Measurements from ENCODE around the gene LRCH2.
"Not testable (repeated sequence)": the region's sequence is repeated elsewhere in the genome, so short reads cannot be mapped to it uniquely, and the experiment has no call there.

Gene LRCH2

GRCh38 chrX:115214151-115214550, 19.7 kb downstream of the LRCH2 start:
- no peak for DNase-seq (ENCODE audit: low read depth, low spot score)

- DNase-seq (ENCODE audit: low read depth, low spot score) = not testable (repeated sequence)
These were observed 24.3 kb downstream of the LRCH2 start for GRCh38 chrX:115209547-115209946.

GRCh38 chrX:115204040-115204439, 29.9 kb downstream of the LRCH2 start:
- DNase-seq (ENCODE audit: low read depth, low spot score) = no peak

- DNase-seq (ENCODE audit: low read depth, low spot score) = no peak
These were observed 41.6 kb downstream of the LRCH2 start for GRCh38 chrX:115192244-115192700.

- DNase-seq (ENCODE audit: low read depth, low spot score) = no peak
These were observed 42.2 kb downstream of the LRCH2 start for GRCh38 chrX:115191490-115192243.

GRCh38 chrX:115190636-115191489, 43.0 kb downstream of the LRCH2 start:
- no peak for DNase-seq (ENCODE audit: low read depth, low spot score)

GRCh38 chrX:115189646-115190635, 44.0 kb downstream of the LRCH2 start:
- no peak for DNase-seq (ENCODE audit: low read depth, low spot score)

- no peak for DNase-seq (ENCODE audit: low read depth, low spot score)
These were observed 44.8 kb downstream of the LRCH2 start, which contains the start of gene RBMXL3 for GRCh38 chrX:115189110-115189509. Gene RBMXL3, plus strand, starts transcription at chrX:115189410. Its CDS starts 32 bp downstream, at chrX:115189442.

GRCh38 chrX:115183980-115184379, 49.9 kb downstream of the LRCH2 start:
- no peak for DNase-seq (ENCODE audit: low read depth, low spot score)

GRCh38 chrX:115178473-115178872, 55.4 kb downstream of the LRCH2 start:
- DNase-seq (ENCODE audit: low read depth, low spot score) = no peak

GRCh38 chrX:115177932-115178331, 56.0 kb downstream of the LRCH2 start:
- DNase-seq (ENCODE audit: low read depth, low spot score) = no peak

GRCh38 chrX:115174548-115174947, 59.3 kb downstream of the LRCH2 start:
- DNase-seq (ENCODE audit: low read depth, low spot score) = no peak

- no peak for DNase-seq (ENCODE audit: low read depth, low spot score)
These were observed 60.7 kb downstream of the LRCH2 start for GRCh38 chrX:115173181-115173580.

- DNase-seq (ENCODE audit: low read depth, low spot score) = no peak
These were observed 86.7 kb downstream of the LRCH2 start for GRCh38 chrX:115147220-115147619.

- no peak for DNase-seq (ENCODE audit: low read depth, low spot score)
These were observed 91.8 kb downstream of the LRCH2 start for GRCh38 chrX:115142057-115142456.

GRCh38 chrX:115138040-115138439, 95.9 kb downstream of the LRCH2 start:
- no peak for DNase-seq (ENCODE audit: low read depth, low spot score)

- no peak for DNase-seq (ENCODE audit: low read depth, low spot score)
These were observed 99.5 kb downstream of the LRCH2 start for GRCh38 chrX:115134382-115134781.

- DNase-seq (ENCODE audit: low read depth, low spot score) = no peak
These were observed 121.5 kb downstream of the LRCH2 start for GRCh38 chrX:115112411-115112810.

- DNase-seq (ENCODE audit: low read depth, low spot score) = no peak
These were observed 135.0 kb downstream of the LRCH2 start for GRCh38 chrX:115098897-115099296.

GRCh38 chrX:115093191-115093590, 140.7 kb downstream of the LRCH2 start:
- DNase-seq (ENCODE audit: low read depth, low spot score) = no peak

GRCh38 chrX:115089419-115089818, 144.5 kb downstream of the LRCH2 start:
- no peak for DNase-seq (ENCODE audit: low read depth, low spot score)

Measured in activated CD4-positive, CD25-positive, alpha-beta regulatory T cell treated with anti-CD3 and anti-CD28 coated beads, Interleukin-2, amount 50 U/mL, for 16 hours (primary cell).